ENCODE measurements around the gene ACIN1. TPM values are rescaled to one million over a fixed set of nuclear protein-coding genes. Genes with fewer than 3 reads are reported as not detected.
A peak's percentile ranks its signal among the peaks of the same experiment; 100 is the strongest.

Gene ACIN1
- total RNA-seq, 4 donors from 2014 or later = 96.5 to 143 (median 108) TPM

DNA sequence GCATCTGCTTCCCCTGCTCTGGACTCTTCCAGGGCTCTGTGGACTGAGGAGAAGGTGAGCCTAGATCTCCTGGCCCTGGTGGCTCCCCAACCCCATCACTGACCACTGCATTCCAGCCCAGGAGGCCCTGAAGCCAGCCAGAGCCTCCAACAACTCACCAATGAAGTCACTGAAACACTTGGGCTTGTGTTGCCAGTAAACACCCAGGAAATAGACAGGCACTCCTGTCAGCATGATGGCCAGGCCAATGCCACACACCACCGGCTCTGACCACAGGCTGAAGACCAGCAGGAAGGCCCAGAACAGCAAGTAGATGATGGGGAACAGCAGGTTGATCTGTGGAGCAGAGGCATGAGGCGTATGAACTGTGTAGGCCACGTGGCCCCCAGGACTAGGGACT is 32.9 kb upstream of the ACIN1 start:
- H3K4me1 ChIP-seq = peaks cover 0 to 8% (median 0%) of the 10 kb centered on the region in 4 donors
- TF ChIP-seq, protein P1, sequence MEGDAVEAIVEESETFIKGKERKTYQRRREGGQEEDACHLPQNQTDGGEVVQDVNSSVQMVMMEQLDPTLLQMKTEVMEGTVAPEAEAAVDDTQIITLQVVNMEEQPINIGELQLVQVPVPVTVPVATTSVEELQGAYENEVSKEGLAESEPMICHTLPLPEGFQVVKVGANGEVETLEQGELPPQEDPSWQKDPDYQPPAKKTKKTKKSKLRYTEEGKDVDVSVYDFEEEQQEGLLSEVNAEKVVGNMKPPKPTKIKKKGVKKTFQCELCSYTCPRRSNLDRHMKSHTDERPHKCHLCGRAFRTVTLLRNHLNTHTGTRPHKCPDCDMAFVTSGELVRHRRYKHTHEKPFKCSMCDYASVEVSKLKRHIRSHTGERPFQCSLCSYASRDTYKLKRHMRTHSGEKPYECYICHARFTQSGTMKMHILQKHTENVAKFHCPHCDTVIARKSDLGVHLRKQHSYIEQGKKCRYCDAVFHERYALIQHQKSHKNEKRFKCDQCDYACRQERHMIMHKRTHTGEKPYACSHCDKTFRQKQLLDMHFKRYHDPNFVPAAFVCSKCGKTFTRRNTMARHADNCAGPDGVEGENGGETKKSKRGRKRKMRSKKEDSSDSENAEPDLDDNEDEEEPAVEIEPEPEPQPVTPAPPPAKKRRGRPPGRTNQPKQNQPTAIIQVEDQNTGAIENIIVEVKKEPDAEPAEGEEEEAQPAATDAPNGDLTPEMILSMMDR (IDR thresholded peaks at IDR 0.05) = no peak
- no peak for TF ChIP-seq EP300 (IDR thresholded peaks at IDR 0.05)
- no peak for TF ChIP-seq POLR2A (IDR thresholded peaks at IDR 0.05)
- H3K4me3 ChIP-seq = no peak overlapping the region
- H3K27ac ChIP-seq = no peak overlapping the region
- no peaks in the 10 kb centered on the region for H3K27me3 ChIP-seq
- 77 to 92% methylated on average over 3 of the region's 3 CpGs for WGBS, 2 donors
- no peak for DNase-seq (ENCODE audit: low spot score in 2 of 2)
- H3K9me3 ChIP-seq = no peaks in the 10 kb centered on the region
- peaks cover 0 to 39% (median 4%) of the 10 kb centered on the region in 3 donors for H3K36me3 ChIP-seq

DNA sequence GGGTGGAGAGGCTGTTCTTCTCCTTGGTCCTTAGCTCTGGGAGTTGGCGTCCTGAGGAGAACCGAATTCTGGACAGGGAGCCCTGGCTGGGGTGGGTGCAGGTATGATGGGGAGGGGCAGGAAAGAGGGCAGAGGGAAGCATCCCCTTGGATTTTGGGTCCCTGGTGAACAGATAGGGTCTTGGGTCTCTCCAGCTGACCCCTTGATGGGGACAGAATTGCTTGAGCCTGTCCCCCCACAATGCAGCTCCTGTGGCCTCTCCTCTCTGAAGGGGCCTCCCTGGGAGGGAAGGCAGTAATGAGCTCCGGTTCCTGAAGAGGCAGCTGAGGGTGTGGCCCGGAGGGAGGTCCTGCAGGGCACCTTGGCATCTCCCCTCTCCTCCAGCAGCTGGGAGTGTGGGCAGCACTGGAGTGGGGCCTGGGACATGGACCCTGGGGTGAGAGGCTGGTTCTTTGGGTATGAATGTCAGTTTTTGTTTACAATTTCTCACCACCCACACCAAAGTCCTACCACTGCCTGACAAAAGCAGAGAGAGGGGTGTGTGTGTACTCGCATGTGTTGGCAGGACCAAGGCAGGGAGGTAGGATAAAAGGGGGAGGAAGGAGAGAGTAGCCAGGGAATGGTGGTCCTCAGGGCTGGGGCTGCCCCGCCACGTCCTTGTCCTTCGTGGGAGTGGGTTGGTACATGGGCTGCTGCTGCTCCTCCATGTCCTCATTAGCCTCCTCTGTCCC is 31.8 kb upstream of the ACIN1 start:
- 73 to 77% methylated on average over 8 of the region's 8 CpGs for WGBS, 2 donors
- Histone ChIP-seq H3K36me3 (peaks cover 0 to 39% (median 4%) of the 10 kb centered on the region in 3 donors), H3K27me3 (no peaks in the 10 kb centered on the region), H3K27ac (peak overlapping the region in 1 of 4 donors; percentile 0), H3K4me1 (peaks cover 0 to 8% (median 0%) of the 10 kb centered on the region in 4 donors), H3K9me3 (no peaks in the 10 kb centered on the region), H3K4me3 (no peak overlapping the region)
- no peak for DNase-seq (ENCODE audit: low spot score in 2 of 2)
- TF ChIP-seq EP300 (IDR thresholded peaks at IDR 0.05) (no peak), POLR2A (IDR thresholded peaks at IDR 0.05) (no peak)
- TF ChIP-seq, protein P1 (IDR thresholded peaks at IDR 0.05) = no peak

DNA sequence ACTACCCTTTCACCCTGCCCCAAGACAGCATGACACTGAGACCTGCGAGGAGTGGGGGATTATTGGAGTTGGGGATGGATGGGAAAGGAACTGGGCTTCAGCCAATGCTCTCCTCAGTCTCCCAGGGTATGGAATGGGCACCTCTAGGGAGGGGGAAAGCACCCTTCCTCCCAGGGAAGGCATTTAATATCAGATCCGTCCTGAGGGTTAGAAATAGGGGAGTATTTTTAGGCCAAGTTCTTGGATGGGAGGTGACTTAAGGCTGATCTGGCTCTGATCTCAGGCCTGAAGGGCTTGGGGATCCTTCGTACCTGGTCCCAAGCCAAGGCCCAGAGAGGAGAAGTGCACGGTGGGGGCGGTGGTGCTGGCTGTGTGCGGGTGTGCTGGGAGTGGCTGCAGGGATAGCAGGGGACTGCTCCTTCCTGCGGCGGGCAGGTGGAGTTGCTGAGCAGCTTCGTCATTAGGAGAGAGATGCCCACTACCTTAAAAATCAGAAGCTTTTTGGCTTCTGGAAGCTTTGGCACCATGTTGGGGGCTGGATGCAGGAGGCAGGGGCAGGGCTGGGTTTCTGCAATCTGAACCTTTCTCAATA is 31.1 kb upstream of the ACIN1 start:
- no peak for DNase-seq (ENCODE audit: low spot score in 2 of 2)
- Histone ChIP-seq H3K4me3 (no peak overlapping the region), H3K4me1 (peaks cover 0 to 13% (median 2%) of the 10 kb centered on the region in 4 donors), H3K27me3 (no peaks in the 10 kb centered on the region), H3K27ac (no peak overlapping the region), H3K9me3 (no peaks in the 10 kb centered on the region), H3K36me3 (peaks cover 0 to 33% (median 4%) of the 10 kb centered on the region in 3 donors)
- 61 to 73% methylated on average over 9 of the region's 9 CpGs for WGBS, 2 donors
- no peak for TF ChIP-seq POLR2A (IDR thresholded peaks at IDR 0.05)
- TF ChIP-seq, protein P1 (IDR thresholded peaks at IDR 0.05) = no peak
- peak in 1 of 2 donors; percentile 35 for TF ChIP-seq EP300 (IDR thresholded peaks at IDR 0.05)

DNA sequence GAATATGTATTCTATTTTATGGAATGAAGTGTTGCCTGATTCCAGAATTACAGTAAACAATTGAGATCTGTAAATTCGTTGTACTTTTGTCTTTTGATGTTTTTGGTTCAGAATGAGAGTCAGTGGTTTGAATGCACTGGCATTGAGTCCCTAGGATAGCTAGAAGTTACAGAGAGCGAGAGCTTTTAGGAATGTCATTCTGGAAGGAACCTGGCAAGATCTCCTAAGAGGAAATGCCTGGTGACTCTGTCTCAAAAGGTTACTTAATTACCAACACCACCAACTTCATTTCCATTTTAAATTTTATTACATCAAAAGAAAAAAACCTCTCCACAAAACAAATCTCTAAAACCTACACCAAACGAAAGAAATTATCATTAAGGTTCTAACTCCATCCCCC is 30.1 kb upstream of the ACIN1 start:
- H3K27ac ChIP-seq = no peak overlapping the region
- 49 to 52% methylated on average over 3 of the region's 3 CpGs for WGBS, 2 donors

More for the DNA sequence above, 30.1 kb upstream of the ACIN1 start:
- no peak overlapping the region for H3K4me3 ChIP-seq
- no peak for DNase-seq (ENCODE audit: low spot score in 2 of 2)
- H3K4me1 ChIP-seq = peaks cover 0 to 8% (median 3%) of the 10 kb centered on the region in 4 donors
- no peaks in the 10 kb centered on the region for H3K27me3 ChIP-seq
- TF ChIP-seq EP300 (IDR thresholded peaks at IDR 0.05) (no peak), POLR2A (IDR thresholded peaks at IDR 0.05) (no peak)
- TF ChIP-seq, protein P1 (IDR thresholded peaks at IDR 0.05) = no peak
- no peaks in the 10 kb centered on the region for H3K9me3 ChIP-seq
- H3K36me3 ChIP-seq = peaks cover 0 to 31% (median 4%) of the 10 kb centered on the region in 3 donors

Measured in tibial nerve (tissue), 4 donors.